Subcutaneous adipose tissue (tissue), 4 donors: ENCODE measurements around the gene MAMDC2. TPM values are rescaled to one million over a fixed set of nuclear protein-coding genes. Genes with fewer than 3 reads are reported as not detected.

Experiments
- CTCF ChIP-seq: fragments of 450-650 bp; IDR thresholded peaks from one replicate; pipeline ENCODE4 v1.5.1; 2016; ENCODE audit warnings: low read depth, mild to moderate bottlenecking, control low read depth, antibody characterized with exemption, moderate library complexity
- total RNA-seq, 4 donors: library from RNA; depleted of rRNA; stranded (reverse); fragments of >200 nt; gene quantifications; one replicate each; pipeline ENCODE4 v1.1.0, GENCODE V29; 2016

MAMDC2 gene
- total RNA-seq, 4 donors from 2014 or later = 18.3 to 46.0 (median 21.8) TPM

GRCh38 chr9:70195456-70195855 lies 151.8 kb downstream of the MAMDC2 start:
- TF ChIP-seq CTCF = no peak

DNA sequence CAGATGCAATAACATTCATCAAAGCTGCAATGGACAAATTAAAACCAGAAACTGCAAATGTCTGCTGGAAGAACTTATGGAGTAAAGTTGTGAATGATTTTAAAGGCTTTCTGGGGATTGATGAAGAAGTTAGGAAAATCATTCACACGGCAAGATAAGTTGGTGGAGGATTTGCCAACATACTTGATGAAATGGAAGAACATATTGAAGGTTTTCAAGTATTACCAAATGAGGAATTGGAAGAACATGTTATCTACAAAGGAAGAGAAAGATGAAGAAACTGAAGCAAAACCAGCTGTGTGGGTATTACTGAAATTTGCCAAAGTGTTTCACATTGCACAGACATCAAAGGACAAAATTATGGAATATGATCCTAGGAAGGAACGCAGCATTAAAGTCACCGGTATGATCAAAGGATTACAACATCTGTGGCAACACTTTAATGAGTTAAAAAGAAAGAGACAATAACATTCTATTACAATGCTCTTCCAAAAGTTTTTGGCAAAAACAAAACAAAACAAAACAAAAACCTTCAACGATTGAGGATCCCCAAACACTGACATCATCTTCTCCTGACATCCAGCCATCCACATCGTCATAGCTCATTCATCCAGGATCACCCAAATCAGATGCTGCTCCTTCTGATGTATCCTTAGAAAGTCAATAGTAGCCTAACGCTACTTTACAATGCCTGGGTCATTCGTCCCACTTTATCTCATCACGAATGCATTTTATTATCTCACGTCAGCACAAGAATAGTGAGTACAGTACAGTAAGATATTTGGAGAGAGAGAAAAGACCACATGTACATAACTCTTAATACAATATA lies 153.8 kb downstream of the MAMDC2 start:
- no peak for TF ChIP-seq CTCF

DNA sequence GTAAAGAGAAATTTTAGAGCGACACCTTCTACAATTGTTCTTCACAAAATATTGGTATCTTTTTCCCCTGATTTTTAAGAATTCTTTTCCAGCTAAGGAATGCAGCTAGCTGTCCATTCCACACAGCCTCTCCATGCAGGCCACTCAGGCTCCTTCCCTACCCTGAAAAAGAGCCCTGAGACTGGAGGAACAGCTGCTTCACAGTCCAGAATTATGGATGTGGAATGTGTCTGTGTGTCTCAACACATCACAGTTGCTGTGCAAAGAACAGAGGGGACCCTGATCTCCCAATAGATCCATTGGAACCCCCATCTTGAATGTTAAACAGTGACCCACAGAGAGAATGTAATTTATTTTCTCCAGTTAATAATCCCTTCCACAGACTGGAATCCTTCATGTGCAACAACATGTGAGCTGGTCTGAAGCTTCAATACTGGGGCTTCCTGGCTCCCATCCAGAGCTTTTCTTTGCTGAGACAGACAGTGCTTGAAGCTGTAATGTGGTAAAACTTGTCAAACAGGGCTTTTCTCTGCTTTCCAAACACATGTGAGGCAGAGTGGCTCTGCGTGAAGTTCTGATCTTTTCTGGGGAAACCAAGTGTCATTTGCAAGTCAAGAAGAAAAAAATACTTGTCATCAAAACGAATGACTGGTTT lies 161.8 kb downstream of the MAMDC2 start:
- no peak for TF ChIP-seq CTCF

DNA sequence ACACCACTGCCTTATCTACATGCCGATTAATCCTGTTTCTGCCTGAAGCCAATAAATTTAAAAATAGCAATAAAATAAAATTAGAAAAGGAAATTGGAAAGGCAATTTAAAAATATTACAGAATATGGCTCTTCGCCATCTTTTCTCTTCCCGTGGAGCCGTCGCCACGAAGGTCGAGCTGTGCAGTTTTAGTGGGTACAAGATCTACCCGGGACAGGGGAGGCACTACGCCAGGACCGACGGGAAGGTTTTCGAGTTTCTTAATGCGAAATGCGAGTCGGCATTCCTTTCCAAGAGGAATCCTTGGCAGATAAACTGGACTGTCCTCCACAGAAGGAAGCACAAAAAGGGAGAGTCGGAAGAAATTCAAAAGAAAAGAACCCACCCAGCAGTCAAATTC lies 173.4 kb downstream of the MAMDC2 start:
- TF ChIP-seq CTCF = no peak

- TF ChIP-seq CTCF = no peak
These were observed 175.1 kb downstream of the MAMDC2 start for GRCh38 chr9:70218767-70219166.

DNA sequence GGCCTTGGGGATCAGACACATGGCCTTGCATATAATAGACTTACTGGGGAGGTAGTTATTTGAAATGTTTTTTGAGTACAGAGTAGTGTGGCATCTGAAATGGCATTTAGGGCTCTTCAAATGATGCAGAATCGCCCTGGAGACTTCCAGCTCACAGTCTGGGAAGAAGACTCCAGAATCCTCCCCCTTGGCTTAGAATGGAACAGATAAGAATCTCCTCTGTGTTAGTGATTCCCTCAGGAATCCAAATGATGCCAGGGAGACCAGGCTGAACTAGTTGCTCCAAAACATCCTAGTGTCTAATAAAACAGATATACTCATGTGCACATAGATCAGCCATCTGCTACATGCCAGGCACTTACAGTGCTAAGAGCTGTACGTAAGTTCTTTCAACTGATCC lies 176.6 kb downstream of the MAMDC2 start:
- TF ChIP-seq CTCF = no peak

GRCh38 chr9:70222354-70222753 lies 178.7 kb downstream of the MAMDC2 start:
- no peak for TF ChIP-seq CTCF
